ENCODE data around the gene MBOAT1.

- TF ChIP-seq CTCF (conservative IDR thresholded peaks at IDR 0.05) (no peak), EZH2 (IDR thresholded peaks at IDR 0.05; ENCODE audit: low read depth) (no peak)
Observed at GRCh38 chr6:20115246-20115980, 96.9 kb downstream of the MBOAT1 start.
